B cell (primary cell): ENCODE results near the gene LRRC70. TPM values are rescaled to one million over a fixed set of nuclear protein-coding genes. Genes with fewer than 3 reads are reported as not detected.

Experiments used
- ATAC-seq: fragments of 200-7000 bp; cut with Tn5 transposase; one replicate; pipeline ENCODE4 v1.10.0; 2021; ENCODE audit warnings: low read depth, mild to moderate bottlenecking, moderate number of reproducible peaks, moderate library complexity
- CTCF ChIA-PET: fragments of 350-600 bp; sonication (Branson Sonifier 250); formaldehyde crosslinking; loops from one replicate; lab custom pipeline; 2021; ENCODE audit warnings: antibody characterized with exemption, inconsistent platforms; lab: Charles Lee
- POLR2A ChIA-PET: fragments of 350-600 bp; sonication (Branson Sonifier 250); formaldehyde crosslinking; loops from one replicate; lab custom pipeline; 2021; ENCODE audit warnings: antibody characterized with exemption; lab: Charles Lee
- DNase-seq: peaks from one replicate; pipeline ENCODE4 v3.0.0; 2013
- H2AFZ ChIP-seq: 2 replicates; pipeline ENCODE4 v1.6.1; 2012; ENCODE audit warnings: mild to moderate bottlenecking, low read depth, low read length; ENCODE audit not compliant: insufficient read depth, poor library complexity, severe bottlenecking
- H3K27ac ChIP-seq, 2 donors: 1 replicate in 1 of 2; 2 replicates in 1 of 2; pipeline ENCODE4 v1.5.1; 2012 to 2013; ENCODE audit warnings: low read length in 2 of 2, mild to moderate bottlenecking in 2 of 2, moderate library complexity in 1 of 2
- H3K27me3 ChIP-seq, 4 experiments: fragments of 200-600 bp in 1 of 4; sonication (generic) in 1 of 4; replicated peaks in 1 of 4; 1 replicate in 2 of 4; 2 replicates in 2 of 4; pipeline versions ENCODE4 v1.6.1 to v1.7.0; 2013 to 2016; ENCODE audit warnings: low read length in 3 of 4, mild to moderate bottlenecking in 2 of 4, mixed read lengths in 1 of 4, moderate library complexity in 1 of 4; ENCODE audit not compliant: insufficient read depth in 4 of 4, control insufficient read depth in 3 of 4; ENCODE audit errors: control extremely low read depth in 1 of 4
- H3K36me3 ChIP-seq, 2 experiments: replicated peaks in 1 of 2; 1 replicate in 1 of 2; 2 replicates in 1 of 2; pipeline versions ENCODE4 v1.6.1 to v1.7.1; 2013; ENCODE audit warnings: low read length in 1 of 2; ENCODE audit not compliant: insufficient read depth in 2 of 2, control insufficient read depth in 1 of 2; ENCODE audit errors: control extremely low read depth in 1 of 2, extremely low read depth in 1 of 2
- H3K4me1 ChIP-seq, 2 donors: fragments of 200-600 bp in 1 of 2; sonication (generic) in 1 of 2; 1 replicate in 1 of 2; 2 replicates in 1 of 2; pipeline versions ENCODE4 v1.5.1 to v1.6.1; 2013 to 2017; ENCODE audit warnings: low read length in 2 of 2; ENCODE audit not compliant: control insufficient read depth in 2 of 2, insufficient read depth in 2 of 2
- H3K4me2 ChIP-seq: replicated peaks from 2 replicates; pipeline ENCODE3; 2012; ENCODE audit warnings: mild to moderate bottlenecking, low read depth, low read length; ENCODE audit not compliant: poor library complexity, severe bottlenecking
- H3K4me3 ChIP-seq, 5 experiments: fragments of 200-600 bp in 1 of 5; sonication (generic) in 1 of 5; 1 replicate in 3 of 5; 2 replicates in 2 of 5; pipeline versions ENCODE4 v1.5.1 to v1.7.0; 2011 to 2016; ENCODE audit warnings: low read length in 4 of 5, mild to moderate bottlenecking in 4 of 5, low read depth in 2 of 5, control low read depth in 1 of 5, moderate library complexity in 1 of 5; ENCODE audit not compliant: insufficient read depth in 1 of 5; ENCODE audit errors: control extremely low read depth in 1 of 5, extremely low read depth in 1 of 5
- H3K79me2 ChIP-seq: fragments of 200-600 bp; sonication (generic); one replicate; pipeline ENCODE4 v1.6.0; 2016; ENCODE audit warnings: low read length; ENCODE audit not compliant: control insufficient read depth, insufficient read depth
- H3K9ac ChIP-seq: fragments of 200-600 bp; sonication (generic); 2 replicates; pipeline ENCODE4 v1.6.1; 2017; ENCODE audit warnings: mild to moderate bottlenecking, low read length, moderate library complexity
- H3K9me3 ChIP-seq, 3 donors: one replicate each; pipeline versions ENCODE4 v1.6.1 to v1.7.1; 2013; ENCODE audit warnings: low read length in 2 of 3; ENCODE audit not compliant: control insufficient read depth in 2 of 3, insufficient read depth in 1 of 3; ENCODE audit errors: control extremely low read depth in 1 of 3
- H4K20me1 ChIP-seq: 2 replicates; pipeline ENCODE4 v1.6.0; 2012; ENCODE audit warnings: mild to moderate bottlenecking, low read length; ENCODE audit not compliant: insufficient read depth, control insufficient read depth, poor library complexity, severe bottlenecking
- H3K27ac Mint-ChIP-seq: one replicate; pipeline ENCODE4 v1.8.0; 2021; ENCODE audit warnings: mixed read lengths
- H3K27me3 Mint-ChIP-seq: one replicate; pipeline ENCODE4 v1.8.0; 2021; ENCODE audit warnings: mixed read lengths
- H3K4me1 Mint-ChIP-seq: one replicate; pipeline ENCODE4 v1.8.0; 2021; ENCODE audit warnings: mixed read lengths
- H3K4me3 Mint-ChIP-seq: one replicate; pipeline ENCODE4 v1.8.0; 2021; ENCODE audit warnings: mixed read lengths
- H3K9me3 Mint-ChIP-seq: one replicate; pipeline ENCODE4 v1.8.0; 2022; ENCODE audit warnings: mixed read lengths; ENCODE audit not compliant: insufficient read depth
- CTCF ChIP-seq: fragments of 200-600 bp; IDR thresholded peaks from one replicate; pipeline ENCODE4 v1.8.0; 2022; ENCODE audit warnings: antibody characterized with exemption, mild to moderate bottlenecking
- EZH2 ChIP-seq: IDR thresholded peaks from 2 replicates; pipeline ENCODE4 v1.6.1; 2012; ENCODE audit warnings: borderline replicate concordance, low read depth, mild to moderate bottlenecking, moderate library complexity, low read length; ENCODE audit not compliant: insufficient read depth, poor library complexity, severe bottlenecking
- WGBS: methylation state at CpG from one replicate; pipeline ENCODE4 v1.1.5; 2013; ENCODE audit warnings: missing lambda C conversion rate; ENCODE audit not compliant: insufficient coverage; 5-methylcytosine and 5-hydroxymethylcytosine counted together
- intact Hi-C: fragments of 100-400 bp; cut with micrococcal nuclease; formaldehyde crosslinking; loops from one replicate; pipeline ENCODE4 v1.10.0; 2022
- polyA plus RNA-seq: library from polyadenylated mRNA; depleted of rRNA; stranded (reverse); fragments of >200 nt; gene quantifications from 2 replicates; pipeline ENCODE4 v1.2.3, GENCODE V29; 2012
- total RNA-seq, 2 donors: library from RNA; stranded (reverse); fragments of 120-200 nt in 1 of 2; gene quantifications; 1 replicate in 1 of 2; 2 replicates in 1 of 2; pipeline versions ENCODE4 v1.2.3 to v1.2.4, GENCODE V29; 2013 to 2022

LRRC70 gene
- total and polyA plus RNA-seq, 2 donors (not counting 1 experiment from before 2014, with no cell fraction given): 2.3 to 3.3 TPM

GRCh38 chr5:62568143-62568542 lies 10.5 kb upstream of the LRRC70 start:
- intact Hi-C loops: no loop called here
- POLR2A ChIA-PET: no interaction called here
- H3K27me3 ChIP-seq: no peaks in the 10 kb centered on the region
- peaks cover 0 to 14% of the 10 kb centered on the region in 2 experiments for H3K36me3 ChIP-seq
- peaks cover 0 to 29% (median 14%) of the 10 kb centered on the region in 3 donors for H3K9me3 ChIP-seq
- ATAC-seq: no peak
- H3K27ac Mint-ChIP-seq: no peak overlapping the region
- H3K9ac ChIP-seq: no peak overlapping the region
- no peak overlapping the region for H3K4me2 ChIP-seq
- no CpG with 5 or more reads among the region's 4 CpGs for WGBS
- no peak for DNase-seq
- H3K4me3 Mint-ChIP-seq: no peak overlapping the region
- H3K4me1 Mint-ChIP-seq: peaks cover 3% of the 10 kb centered on the region
- no peak overlapping the region for H2AFZ ChIP-seq
- H4K20me1 ChIP-seq: no peaks in the 10 kb centered on the region
- no peak for TF ChIP-seq EZH2
- no peak for TF ChIP-seq CTCF
- H3K9me3 Mint-ChIP-seq: peaks cover 3% of the 10 kb centered on the region
- H3K79me2 ChIP-seq: peaks cover 4% of the 10 kb centered on the region
- H3K27me3 Mint-ChIP-seq: no peaks in the 10 kb centered on the region
- H3K27ac ChIP-seq: no peak overlapping the region
- no peaks in the 10 kb centered on the region for H3K4me1 ChIP-seq
- H3K4me3 ChIP-seq: no peak overlapping the region
- CTCF ChIA-PET: no interaction called here

GRCh38 chr5:62568800-62569432 lies 9.7 kb upstream of the LRRC70 start:
- H3K27ac Mint-ChIP-seq: no peak overlapping the region
- H4K20me1 ChIP-seq: no peaks in the 10 kb centered on the region
- peaks cover 2 to 14% of the 10 kb centered on the region in 2 experiments for H3K36me3 ChIP-seq
- H3K4me3 ChIP-seq: no peak overlapping the region
- ChIA-PET CTCF (no interaction called here), POLR2A (no interaction called here)
- no peaks in the 10 kb centered on the region for H3K27me3 ChIP-seq
- ATAC-seq (no peak), DNase-seq (no peak)
- no peaks in the 10 kb centered on the region for H3K27me3 Mint-ChIP-seq
- no peak overlapping the region for H2AFZ ChIP-seq
- WGBS: no CpG with 5 or more reads among the region's 2 CpGs
- peaks cover 0 to 29% (median 14%) of the 10 kb centered on the region in 3 donors for H3K9me3 ChIP-seq
- TF ChIP-seq EZH2 (no peak), CTCF (no peak)
- intact Hi-C loops: no loop called here
- no peak overlapping the region for H3K9ac ChIP-seq
- peaks cover 4% of the 10 kb centered on the region for H3K4me1 Mint-ChIP-seq
- H3K4me2 ChIP-seq: no peak overlapping the region
- H3K4me1 ChIP-seq: no peaks in the 10 kb centered on the region
- H3K27ac ChIP-seq: no peak overlapping the region
- H3K4me3 Mint-ChIP-seq: no peak overlapping the region
- peaks cover 4% of the 10 kb centered on the region for H3K79me2 ChIP-seq
- peaks cover 3% of the 10 kb centered on the region for H3K9me3 Mint-ChIP-seq
